ENCODE measurements around the gene SERPINA12. TPM values are rescaled to one million over a fixed set of nuclear protein-coding genes. Genes with fewer than 3 reads are reported as not detected.

SERPINA12 gene
- total RNA-seq (not detected in 2 replicates), polyA plus RNA-seq (not detected in 2 replicates), polyA minus RNA-seq (ENCODE audit: low replicate concordance) (not detected in 2 replicates)
- polyA plus RNA-seq (2012) = not detected in 2 replicates

GRCh38 chr14:94509356-94509755 lies at the start of gene SERPINA12:
TSS of gene SERPINA12 (minus strand) at chr14:94509469. CDS start at chr14:94498397, 11,072 bp downstream.
- TF ChIP-seq EZH2 (IDR thresholded peaks at IDR 0.05; ENCODE audit: low read length, missing control alignments) (no peak), CTCF (conservative IDR thresholded peaks at IDR 0.05 in 1 of 2, IDR thresholded peaks at IDR 0.05 in 1 of 2; ENCODE audit: low read depth in 1 of 2, low read length in 2 of 2) (no peak)
- Histone ChIP-seq H3K9ac (ENCODE audit: insufficient read depth, low read length) (no peak within 1 kb of the TSS), H3K36me3 (ENCODE audit: control insufficient read depth, insufficient read depth, low read length) (no peaks in the 10 kb centered on the region), H3K79me2 (ENCODE audit: control insufficient read depth, insufficient read depth, low read length) (no peaks in the 10 kb centered on the region), H3K4me2 (ENCODE audit: extremely low read depth, insufficient read depth, low read length) (no peak within 1 kb of the TSS), H3K27ac (ENCODE audit: insufficient read depth, low read length) (no peak within 1 kb of the TSS), H3K27me3 (ENCODE audit: control insufficient read depth, insufficient read depth, low read length) (no peaks in the 10 kb centered on the region), H4K20me1 (ENCODE audit: control insufficient read depth, extremely low read depth, insufficient read depth, low read length) (no peaks in the 10 kb centered on the region), H3K4me1 (ENCODE audit: control insufficient read depth, extremely low read depth, insufficient read depth, low read length) (no peaks in the 10 kb centered on the region), H2AFZ (ENCODE audit: low read length) (no peak within 1 kb of the TSS), H3K4me3 (replicated peaks in 1 of 4; ENCODE audit: control extremely low read depth in 1 of 4, insufficient read depth in 1 of 4, low read depth in 3 of 4, low read length in 4 of 4) (no peak within 1 kb of the TSS), H3K9me3 (ENCODE audit: control insufficient read depth, insufficient read depth, low read depth, low read length) (no peaks in the 10 kb centered on the region)
- DNase-seq (ENCODE audit: low read depth in 2 of 2) = no peak

- Histone ChIP-seq H3K9ac (ENCODE audit: insufficient read depth, low read length) (no peak overlapping the region), H3K4me3 (replicated peaks in 1 of 4; ENCODE audit: control extremely low read depth in 1 of 4, insufficient read depth in 1 of 4, low read depth in 3 of 4, low read length in 4 of 4) (no peak overlapping the region), H3K27ac (ENCODE audit: insufficient read depth, low read length) (no peak overlapping the region), H3K79me2 (ENCODE audit: control insufficient read depth, insufficient read depth, low read length) (no peaks in the 10 kb centered on the region), H3K36me3 (ENCODE audit: control insufficient read depth, insufficient read depth, low read length) (no peaks in the 10 kb centered on the region), H2AFZ (ENCODE audit: low read length) (no peak overlapping the region), H3K27me3 (ENCODE audit: control insufficient read depth, insufficient read depth, low read length) (no peaks in the 10 kb centered on the region), H4K20me1 (ENCODE audit: control insufficient read depth, extremely low read depth, insufficient read depth, low read length) (no peaks in the 10 kb centered on the region), H3K9me3 (ENCODE audit: control insufficient read depth, insufficient read depth, low read depth, low read length) (no peaks in the 10 kb centered on the region), H3K4me2 (ENCODE audit: extremely low read depth, insufficient read depth, low read length) (no peak overlapping the region), H3K4me1 (ENCODE audit: control insufficient read depth, extremely low read depth, insufficient read depth, low read length) (no peaks in the 10 kb centered on the region)
- no peak for TF ChIP-seq CTCF (conservative IDR thresholded peaks at IDR 0.05 in 1 of 2, IDR thresholded peaks at IDR 0.05 in 1 of 2; ENCODE audit: low read depth in 1 of 2, low read length in 2 of 2)
- TF ChIP-seq EZH2 (IDR thresholded peaks at IDR 0.05; ENCODE audit: low read length, missing control alignments) = no peak
- no peak for DNase-seq (ENCODE audit: low read depth in 2 of 2)
Measured at GRCh38 chr14:94558842-94559241, 49.6 kb upstream of the SERPINA12 start.

- no peaks in the 10 kb centered on the region for H3K79me2 ChIP-seq (ENCODE audit: control insufficient read depth, insufficient read depth, low read length)
- H3K4me1 ChIP-seq (ENCODE audit: control insufficient read depth, extremely low read depth, insufficient read depth, low read length) = no peaks in the 10 kb centered on the region
- H3K9me3 ChIP-seq (ENCODE audit: control insufficient read depth, insufficient read depth, low read depth, low read length) = no peaks in the 10 kb centered on the region
- DNase-seq (ENCODE audit: low read depth in 2 of 2) = no peak
- H3K27me3 ChIP-seq (ENCODE audit: control insufficient read depth, insufficient read depth, low read length) = no peaks in the 10 kb centered on the region
- no peak overlapping the region for H3K27ac ChIP-seq (ENCODE audit: insufficient read depth, low read length)
- H3K9ac ChIP-seq (ENCODE audit: insufficient read depth, low read length) = no peak overlapping the region
- H2AFZ ChIP-seq (ENCODE audit: low read length) = no peak overlapping the region
- no peak overlapping the region for H3K4me2 ChIP-seq (ENCODE audit: extremely low read depth, insufficient read depth, low read length)
- H3K4me3 ChIP-seq (replicated peaks in 1 of 4; ENCODE audit: control extremely low read depth in 1 of 4, insufficient read depth in 1 of 4, low read depth in 3 of 4, low read length in 4 of 4) = no peak overlapping the region
- no peak for TF ChIP-seq CTCF (conservative IDR thresholded peaks at IDR 0.05 in 1 of 2, IDR thresholded peaks at IDR 0.05 in 1 of 2; ENCODE audit: low read depth in 1 of 2, low read length in 2 of 2)
- no peak for TF ChIP-seq EZH2 (IDR thresholded peaks at IDR 0.05; ENCODE audit: low read length, missing control alignments)
- H3K36me3 ChIP-seq (ENCODE audit: control insufficient read depth, insufficient read depth, low read length) = no peaks in the 10 kb centered on the region
- H4K20me1 ChIP-seq (ENCODE audit: control insufficient read depth, extremely low read depth, insufficient read depth, low read length) = no peaks in the 10 kb centered on the region
Measured at GRCh38 chr14:94557327-94557726, 48.1 kb upstream of the SERPINA12 start.
